ENCODE data around the gene DSC3.

DNA sequence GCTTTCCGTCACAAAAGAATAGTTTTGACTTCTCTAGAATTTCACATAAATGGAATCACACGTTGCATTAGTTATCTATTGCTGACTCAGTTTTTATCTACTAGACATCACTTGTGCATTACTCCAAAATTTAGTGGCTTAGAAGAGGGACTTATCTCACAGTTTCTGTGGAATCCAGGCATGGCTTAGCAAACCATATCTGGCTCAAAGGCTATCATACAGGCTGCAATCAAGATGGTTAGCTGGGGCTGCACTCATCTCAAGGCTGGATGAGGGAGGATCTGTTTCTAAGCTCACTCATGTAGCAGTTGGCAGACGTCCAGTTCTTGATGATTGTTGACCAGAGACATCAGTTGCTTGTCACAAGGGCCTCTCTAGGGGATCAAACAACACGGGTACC is 6.6 kb upstream of the DSC3 start:
- TF ChIP-seq ZSCAN20 (CRISPR knock-in tag; IDR thresholded peaks at IDR 0.05) = no peak
- no peak for TF ChIP-seq CHD4 (IDR thresholded peaks at IDR 0.05; ENCODE audit: borderline replicate concordance)
- no peak for TF ChIP-seq MYC (IDR thresholded peaks at IDR 0.05; ENCODE audit: borderline replicate concordance, low read length)
- no peak for TF ChIP-seq ZC3H11A (IDR thresholded peaks at IDR 0.05)
- TF ChIP-seq ESRRA (IDR thresholded peaks at IDR 0.05; ENCODE audit: borderline replicate concordance, low read length) = no peak
- TF ChIP-seq TP53 (CRISPR knock-in tag; IDR thresholded peaks at IDR 0.05) = no peak
